Measurements from ENCODE around the gene KIF26B.

KIF26B gene

GRCh38 chr1:245477941-245478340, 323.2 kb downstream of the KIF26B start:
- no peak for DNase-seq

GRCh38 chr1:245480393-245481120, 325.8 kb downstream of the KIF26B start:
- no peak for DNase-seq

DNA sequence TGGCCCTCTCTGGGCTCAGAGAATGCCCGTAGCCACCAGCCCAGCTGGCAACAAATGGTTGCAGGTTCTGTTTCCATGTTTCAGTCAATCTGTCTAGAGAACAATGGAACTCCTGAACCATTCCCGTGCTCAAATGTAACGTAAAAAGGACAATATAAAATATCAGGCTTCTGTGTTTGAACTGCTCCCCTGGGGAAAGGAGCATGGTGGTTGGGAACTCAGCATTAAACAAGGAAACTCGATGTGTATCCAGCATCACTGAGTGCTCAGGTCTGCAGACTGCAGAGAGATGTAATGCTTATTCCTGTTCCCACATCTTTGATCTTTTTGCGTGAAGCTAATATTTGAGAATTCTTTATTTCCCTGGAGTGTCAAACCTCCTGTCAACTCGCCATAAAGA, 326.5 kb downstream of the KIF26B start:
- no peak for DNase-seq

GRCh38 chr1:245483247-245483646, 328.5 kb downstream of the KIF26B start:
- DNase-seq, result no peak

DNA sequence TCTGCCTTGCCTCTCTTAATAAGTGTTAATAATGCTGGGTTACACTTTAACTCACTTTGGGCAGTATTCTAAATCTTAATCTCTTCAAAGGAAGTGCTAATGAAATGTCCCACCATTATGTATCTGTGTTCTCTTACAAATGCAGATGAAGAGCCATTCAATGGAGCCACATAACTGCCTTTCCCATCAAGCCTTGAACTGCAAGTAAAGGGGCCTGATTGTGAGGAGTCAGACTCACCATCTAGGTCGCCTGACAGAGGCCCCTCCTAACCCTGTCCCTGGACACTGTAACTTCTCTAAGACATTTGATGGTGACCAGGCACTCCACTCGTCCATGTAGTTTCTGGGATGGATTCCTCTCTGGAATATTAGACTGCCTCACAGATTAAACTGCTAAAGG, 329.4 kb downstream of the KIF26B start:
- DNase-seq, result no peak

DNA sequence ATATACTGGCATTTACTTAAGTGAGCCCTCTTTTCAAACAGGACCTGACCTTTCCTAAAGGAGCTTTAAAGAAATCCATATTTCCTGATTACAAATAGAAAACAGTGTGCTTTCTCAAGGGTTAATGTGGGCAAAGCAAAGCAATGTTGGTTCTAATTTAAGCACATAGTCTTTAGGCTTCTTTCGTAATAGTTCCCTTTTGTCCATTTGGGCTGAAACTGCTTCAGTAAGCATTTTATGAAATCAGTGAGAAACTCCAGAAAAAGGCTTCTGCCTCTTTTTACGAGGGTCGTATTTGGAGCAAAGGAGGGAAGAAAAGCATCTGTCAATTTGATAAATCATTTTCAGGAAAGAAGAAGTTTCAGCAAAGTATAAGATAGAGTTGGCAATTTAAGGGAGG, 331.2 kb downstream of the KIF26B start:
- no peak for DNase-seq

DNA sequence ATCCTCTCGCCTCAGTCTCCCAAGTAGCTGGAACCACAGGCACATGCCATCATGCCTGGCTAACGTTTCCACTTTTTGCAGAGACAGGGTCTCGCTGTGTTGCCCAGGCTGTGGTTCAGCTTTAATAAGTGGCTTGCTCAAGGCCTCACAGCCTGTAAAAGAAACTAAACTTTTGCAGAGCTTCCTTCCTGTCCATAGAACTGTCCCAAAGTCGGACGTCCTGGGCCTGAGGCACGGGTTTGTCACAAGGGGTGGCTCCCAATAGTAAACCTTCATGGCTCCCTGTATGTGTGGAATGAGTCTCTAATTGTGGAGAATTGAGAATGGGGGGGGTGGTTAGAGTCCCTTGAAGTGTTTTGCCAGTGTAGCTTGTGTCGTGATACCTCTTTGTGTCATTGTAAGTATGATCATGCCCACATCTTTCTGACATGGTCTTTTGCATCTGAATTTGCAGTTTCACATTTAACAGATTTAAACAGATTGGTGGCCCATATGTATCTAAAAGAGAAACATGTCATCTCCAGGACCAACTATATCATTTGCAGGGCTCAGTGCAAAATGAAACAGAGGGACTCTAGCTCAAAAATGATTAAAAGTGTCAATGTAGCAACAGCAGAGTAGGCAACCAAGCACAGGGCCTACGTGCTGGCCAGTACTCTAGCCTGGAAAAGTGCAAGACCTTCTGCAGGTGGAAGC, 332.1 kb downstream of the KIF26B start:
- no peak for DNase-seq

- no peak for DNase-seq
These were observed 333.8 kb downstream of the KIF26B start for GRCh38 chr1:245488346-245489129.

DNA sequence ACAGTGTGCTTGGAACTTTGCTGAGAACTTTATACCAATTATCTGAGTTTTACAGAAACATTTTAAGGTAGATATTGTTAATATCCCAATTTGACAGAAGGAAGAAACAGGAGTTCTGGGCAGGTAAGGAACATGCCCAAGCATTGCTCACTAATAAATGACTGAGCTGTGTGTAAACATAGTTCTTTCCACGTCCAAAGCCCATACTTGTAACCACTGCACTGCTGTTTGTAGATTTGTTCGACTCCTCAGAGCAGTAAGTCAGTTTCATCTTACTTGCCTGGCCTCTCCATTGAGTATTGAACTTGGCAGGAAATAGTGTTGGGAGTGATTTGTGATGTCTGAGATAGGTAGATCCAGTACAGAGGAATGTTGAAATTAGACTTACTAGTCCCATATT, 335.1 kb downstream of the KIF26B start:
- no peak for DNase-seq

- DNase-seq, result no peak
These were observed 338.2 kb downstream of the KIF26B start for GRCh38 chr1:245493029-245493428.

DNA sequence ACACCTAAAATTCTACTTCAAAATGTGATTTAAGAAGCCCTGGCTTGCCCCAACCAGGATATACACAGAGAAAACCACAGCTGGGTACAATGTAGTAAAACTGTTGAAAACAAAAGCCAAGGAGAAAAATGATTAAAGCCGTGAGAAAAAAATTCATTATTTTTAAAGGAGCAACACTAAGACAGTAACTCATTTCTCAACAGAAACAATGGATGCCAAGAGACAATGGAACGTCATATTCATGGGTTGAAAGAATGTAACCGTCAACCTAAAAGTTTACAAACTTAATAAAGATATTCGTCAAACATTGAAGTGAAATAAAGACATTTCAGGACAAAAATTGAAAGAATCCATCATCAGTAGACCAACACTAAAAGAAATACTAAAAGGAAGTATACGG, 340.9 kb downstream of the KIF26B start:
- no peak for DNase-seq

DNA sequence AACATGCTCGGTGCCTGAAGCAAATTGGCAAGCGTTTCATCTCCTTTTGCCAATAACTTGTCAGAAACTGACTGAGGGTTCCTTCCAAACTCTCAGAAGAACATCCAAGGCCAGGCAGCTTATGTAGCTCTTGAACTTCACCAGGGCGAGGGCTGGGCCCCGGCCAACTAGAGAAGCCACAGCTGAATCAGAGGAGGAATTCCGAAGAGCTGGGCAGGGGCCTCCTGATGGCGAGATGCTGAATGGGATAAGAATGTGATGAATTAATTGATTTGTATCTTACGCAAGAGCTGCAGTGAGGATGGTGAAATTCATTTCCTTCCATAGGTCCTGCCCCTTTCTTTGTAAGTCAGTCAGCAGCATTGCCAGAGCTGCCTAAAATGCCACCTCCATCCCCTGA, 345.8 kb downstream of the KIF26B start:
- no peak for DNase-seq

DNA sequence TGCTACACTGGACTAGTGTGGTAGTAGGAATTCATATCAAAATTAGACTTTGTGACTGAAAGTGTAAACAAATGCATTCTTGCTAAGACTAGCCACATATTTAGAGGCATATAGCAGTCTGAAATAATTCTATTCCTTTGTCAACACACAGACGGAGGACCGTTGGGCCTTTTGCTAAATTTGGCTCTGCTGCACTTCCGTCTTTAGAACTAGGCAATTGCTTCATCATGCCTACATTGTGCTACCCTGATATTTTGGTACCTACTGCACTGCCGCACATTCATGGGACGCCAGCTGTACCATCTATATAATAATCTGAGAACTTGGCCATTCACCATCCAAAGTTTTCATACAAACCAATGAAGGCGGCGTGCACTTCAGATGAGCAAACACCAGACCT, 346.8 kb downstream of the KIF26B start:
- DNase-seq, result no peak

- no peak for DNase-seq
These were observed 348.8 kb downstream of the KIF26B start for GRCh38 chr1:245503548-245503947.

DNA sequence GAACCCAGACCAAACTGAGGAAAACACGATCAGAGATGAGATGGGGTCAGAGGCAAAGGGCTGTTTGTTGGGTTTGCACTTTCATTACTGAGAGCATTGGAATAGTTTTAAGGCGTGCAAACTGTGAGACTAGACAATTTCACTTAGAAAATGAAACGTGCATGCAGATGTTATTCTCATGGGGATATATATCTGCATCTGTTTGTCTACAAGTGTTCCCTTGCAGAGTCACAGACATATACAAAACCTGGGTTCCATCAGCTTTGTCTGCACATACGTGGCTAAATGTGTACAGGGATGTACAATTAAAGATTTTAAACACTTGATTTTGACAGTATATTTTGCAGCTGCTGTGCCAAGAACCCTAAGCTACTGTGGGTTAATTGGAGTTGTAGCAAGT, 355.4 kb downstream of the KIF26B start:
- DNase-seq, result no peak

GRCh38 chr1:245512181-245512888, 357.6 kb downstream of the KIF26B start:
- no peak for DNase-seq

DNA sequence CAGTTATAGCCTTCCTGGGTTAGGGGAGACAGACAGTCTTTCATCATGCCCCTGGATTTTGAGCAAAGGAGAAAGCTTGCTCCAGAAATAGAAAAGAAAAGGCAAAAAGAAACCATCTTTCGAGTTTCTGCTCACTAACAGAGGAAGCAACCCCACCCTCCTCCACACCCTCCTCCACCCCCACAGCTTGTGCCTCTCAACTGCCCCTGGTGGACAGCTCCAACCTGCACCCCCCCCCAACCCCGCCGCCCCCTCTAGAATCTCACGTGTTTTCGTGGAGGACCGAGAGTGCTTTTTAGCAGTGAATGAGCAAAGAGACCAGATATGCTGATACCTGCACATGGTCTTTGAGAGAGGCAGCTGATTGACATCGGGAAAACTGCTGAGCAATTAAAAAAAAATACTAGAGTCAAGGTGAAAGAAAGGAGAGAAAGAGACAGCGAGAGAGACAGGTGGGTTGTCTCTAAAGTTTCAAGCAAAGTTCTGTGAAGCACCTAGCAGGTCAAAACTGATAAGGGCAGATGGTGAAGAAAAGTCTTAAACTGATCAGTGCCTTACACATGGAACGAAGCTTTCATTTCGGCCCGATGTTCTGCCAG, 358.3 kb downstream of the KIF26B start:
- no peak for DNase-seq

DNA sequence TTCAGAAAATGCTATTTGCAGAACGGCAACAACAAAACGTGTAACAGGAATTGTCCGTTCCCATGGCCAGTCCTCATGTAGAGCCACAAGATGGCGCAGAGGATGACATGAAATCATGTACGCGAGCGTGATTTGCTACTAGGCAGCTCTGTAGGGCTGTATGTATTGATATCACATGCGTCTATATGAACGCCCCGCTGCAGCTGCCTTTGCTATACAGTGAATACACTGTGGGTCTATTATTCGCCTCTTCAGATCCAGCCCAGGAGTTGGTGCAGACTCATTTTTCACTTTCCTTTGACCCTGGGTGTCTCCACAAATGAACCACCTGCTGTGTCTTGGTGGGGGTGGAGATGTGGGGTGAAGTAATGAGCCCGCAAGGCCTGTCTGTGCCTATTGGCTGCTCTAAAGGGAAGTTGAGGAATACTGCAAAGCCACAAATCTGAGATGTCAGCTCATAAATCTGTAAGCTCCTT, 361.5 kb downstream of the KIF26B start:
- no peak for DNase-seq

DNA sequence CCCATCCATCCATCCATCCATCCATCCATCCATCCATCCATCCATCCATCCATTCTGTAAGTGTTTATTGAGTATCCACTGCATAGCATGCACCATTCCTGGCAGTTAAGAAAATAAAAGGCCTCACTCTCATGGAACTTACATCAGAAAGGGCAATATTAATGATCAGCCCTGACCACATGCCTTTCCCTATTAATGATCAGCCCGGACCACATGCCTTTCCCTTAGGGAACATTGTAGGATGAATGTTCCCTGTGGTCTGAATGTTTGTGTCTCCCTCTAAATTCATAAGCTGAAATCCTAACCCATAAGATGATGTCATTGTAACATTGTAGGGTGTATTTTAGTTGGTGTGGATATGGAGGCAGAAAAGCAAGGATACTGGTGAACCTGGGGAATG, 365.8 kb downstream of the KIF26B start:
- DNase-seq, result no peak

DNA sequence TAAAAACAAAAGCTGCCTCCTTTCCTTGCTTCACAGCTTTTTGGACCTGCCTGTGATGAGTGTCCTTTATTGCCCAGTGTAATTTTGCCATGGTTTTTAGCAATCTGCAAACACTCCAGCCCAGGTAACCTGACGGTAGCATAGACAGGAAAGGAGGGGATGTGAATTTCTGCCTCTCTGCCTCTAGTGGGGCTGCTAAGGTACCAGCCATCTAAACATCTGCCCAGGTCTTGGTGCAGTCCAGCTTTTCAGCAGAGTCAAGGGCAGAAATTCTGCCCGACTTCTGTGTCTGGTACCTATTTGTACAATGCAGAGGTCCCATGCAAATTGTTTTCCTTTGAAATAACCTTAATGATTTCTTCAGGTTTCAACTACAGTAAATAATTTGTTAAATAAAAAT, 371.4 kb downstream of the KIF26B start:
- DNase-seq, result no peak

- no peak for DNase-seq
These were observed 373.5 kb downstream of the KIF26B start for GRCh38 chr1:245528258-245528635.

GRCh38 chr1:245530937-245531336, 376.2 kb downstream of the KIF26B start:
- DNase-seq, result no peak

- DNase-seq, result no peak
These were observed 383.2 kb downstream of the KIF26B start for GRCh38 chr1:245537992-245538391.

All from activated CD8-positive, alpha-beta memory T cell treated with anti-CD3 and anti-CD28 coated beads for 24 hours (primary cell).